K562 (cell line): Measurements from ENCODE around the gene PNLIPRP2. TPM values are rescaled to one million over a fixed set of nuclear protein-coding genes. Genes with fewer than 3 reads are reported as not detected.

ENCODE experiments used
- ATAC-seq: fragments of 200-7000 bp; cut with Tn5 transposase; 3 replicates; pipeline ENCODE4 v1.9.1; 2020; ENCODE audit warnings: moderate library complexity
- BruUV-seq: library from RNA; stranded (reverse); fragments of 400-500 nt; replicated peaks from 2 replicates; lab custom pipeline; 2021; lab: Mats Ljungman, UMichigan
- CTCF ChIA-PET: fragments of 300-600 bp; formaldehyde crosslinking; extraction: SDS; loops from one replicate; lab custom pipeline; 2021; ENCODE audit warnings: low intra/inter-chr PET ratio; lab: Yijun Ruan, JAX
- POLR2A ChIA-PET: fragments of 300-600, 350-650 bp; sonication (Branson Sonifier 250); formaldehyde crosslinking; extraction: SDS; loops from one replicate; lab custom pipeline; 2021; ENCODE audit warnings: antibody characterized with exemption, inconsistent platforms; lab: Yijun Ruan, JAX
- DNase-seq, 4 experiments: peaks; one replicate each; pipeline versions ENCODE4 v3.0.0 to v3.0.0-alpha.2; 2011 to 2018; ENCODE audit warnings: low spot score in 3 of 4, mixed read lengths in 3 of 4; ENCODE audit errors: extremely low read depth in 1 of 4
- FAIRE-seq: peaks from 2 replicates; lab custom pipeline; 2011; peaks lifted over from hg19 to GRCh38; lab: Jason Lieb, UNC
- H2AFZ ChIP-seq: 2 replicates; pipeline ENCODE4 v1.6.0; 2011; ENCODE audit warnings: low read depth, low read length, control low read depth, inconsistent platforms
- H3K27ac ChIP-seq: fragments of 200-600 bp; 3 replicates; pipeline ENCODE4 v1.8.0; 2011; ENCODE audit warnings: low read depth, mild to moderate bottlenecking, control low read depth, inconsistent platforms, low read length, moderate library complexity, mixed read lengths; ENCODE audit errors: extremely low read depth
- H3K27me3 ChIP-seq, 2 experiments: fragments of 300-600 bp in 1 of 2; 2 replicates in 1 of 2; 3 replicates in 1 of 2; pipeline versions ENCODE4 v1.6.0 to v1.8.0; 2011; ENCODE audit warnings: inconsistent platforms in 2 of 2, low read length in 2 of 2, mild to moderate bottlenecking in 1 of 2, mixed read lengths in 1 of 2, moderate library complexity in 1 of 2; ENCODE audit not compliant: control insufficient read depth in 2 of 2, insufficient read depth in 2 of 2
- H3K36me3 ChIP-seq: fragments of 300-600 bp; 3 replicates; pipeline ENCODE4 v1.8.0; 2011; ENCODE audit warnings: mild to moderate bottlenecking, low read length, inconsistent platforms; ENCODE audit not compliant: control insufficient read depth, insufficient read depth
- H3K4me1 ChIP-seq, 2 experiments: fragments of 200-600 bp in 1 of 2; replicated peaks in 1 of 2; 2 replicates in 1 of 2; 3 replicates in 1 of 2; pipeline versions ENCODE4 v1.5.1 to v1.8.0; 2011; ENCODE audit warnings: inconsistent platforms in 2 of 2, low read length in 2 of 2, mild to moderate bottlenecking in 1 of 2, mixed read lengths in 1 of 2, moderate library complexity in 1 of 2; ENCODE audit not compliant: control insufficient read depth in 2 of 2, insufficient read depth in 2 of 2
- H3K4me2 ChIP-seq: 2 replicates; pipeline ENCODE4 v1.6.1; 2011; ENCODE audit warnings: low read length, control low read depth, inconsistent platforms, mixed read lengths; ENCODE audit not compliant: insufficient read depth
- H3K4me3 ChIP-seq: fragments of 200-600 bp; sonication (generic), shearing (Covaris generic); 2 replicates; pipeline ENCODE4 v1.5.1; 2016; ENCODE audit warnings: control low read depth, inconsistent platforms
- H3K79me2 ChIP-seq: fragments of 200-600 bp; 3 replicates; pipeline ENCODE4 v1.8.0; 2011; ENCODE audit warnings: low read length, inconsistent platforms; ENCODE audit not compliant: control insufficient read depth, insufficient read depth
- H3K9ac ChIP-seq, 2 experiments: 2 replicates each; pipeline versions ENCODE4 v1.6.0 to v1.6.1; 2011; ENCODE audit warnings: low read depth in 2 of 2, low read length in 2 of 2, control low read depth in 1 of 2, inconsistent platforms in 1 of 2, mild to moderate bottlenecking in 1 of 2, mixed read lengths in 1 of 2; ENCODE audit not compliant: insufficient read depth in 1 of 2
- H3K9me1 ChIP-seq: one replicate; pipeline ENCODE4 v1.6.0; 2011; ENCODE audit warnings: inconsistent platforms, mild to moderate bottlenecking, low read length, moderate library complexity; ENCODE audit not compliant: control insufficient read depth, insufficient read depth
- H3K9me3 ChIP-seq: replicated peaks from 2 replicates; pipeline ENCODE4 v1.5.1; 2011; ENCODE audit warnings: low read depth, low read length, inconsistent platforms; ENCODE audit not compliant: control insufficient read depth, insufficient read depth
- H4K20me1 ChIP-seq: replicated peaks from 2 replicates; pipeline ENCODE4 v1.6.1; 2011; ENCODE audit warnings: low read length, inconsistent platforms, mixed read lengths; ENCODE audit not compliant: control insufficient read depth, insufficient read depth
- ADNP ChIP-seq: fragments of 200-800 bp; sonication (Bioruptor generic); IDR thresholded peaks from 2 replicates; pipeline ENCODE4 v1.6.1; 2016; ENCODE audit warnings: missing genetic modification characterization, missing compliant biosample characterization
- BCL6 ChIP-seq: fragments of 250-450 bp; sonication (Bioruptor Pico); IDR thresholded peaks from 2 replicates; pipeline ENCODE4 v1.4.0; 2020
- BRD9 ChIP-seq: fragments of 450-650 bp; IDR thresholded peaks from 2 replicates; pipeline ENCODE4 v1.6.1; 2018; ENCODE audit warnings: low read depth; ENCODE audit not compliant: partially characterized antibody
- CSDE1 ChIP-seq, 2 experiments: fragments of 450-650 bp; IDR thresholded peaks; 2 replicates each; pipeline ENCODE4 v1.6.1; 2016; ENCODE audit warnings: mild to moderate bottlenecking in 1 of 2
- NFE2L1 ChIP-seq: fragments of 450-650 bp; IDR thresholded peaks from 2 replicates; pipeline ENCODE4 v1.6.1; 2016; ENCODE audit warnings: missing genetic modification characterization, low read depth, mild to moderate bottlenecking, missing compliant biosample characterization, moderate library complexity, borderline replicate concordance
- NFIC ChIP-seq: fragments of 450-650 bp; IDR thresholded peaks from 2 replicates; pipeline ENCODE4 v1.6.1; 2017; ENCODE audit warnings: mild to moderate bottlenecking, inconsistent platforms
- PBX2 ChIP-seq, 2 experiments: IDR thresholded peaks in 1 of 2; conservative IDR thresholded peaks in 1 of 2; 2 replicates each; pipeline ENCODE4 v1.6.1; 2016; ENCODE audit warnings: low read depth in 2 of 2, mild to moderate bottlenecking in 1 of 2, missing compliant biosample characterization in 1 of 2, missing genetic modification characterization in 1 of 2, moderate library complexity in 1 of 2
- POLR2A ChIP-seq: fragments of 450-650 bp; conservative IDR thresholded peaks from 2 replicates; pipeline ENCODE4 v1.6.1; 2016
- POLR2H ChIP-seq: IDR thresholded peaks from 2 replicates; pipeline ENCODE4 v1.6.1; 2016; ENCODE audit warnings: missing genetic modification characterization, low read depth, mild to moderate bottlenecking, control low read depth, missing compliant biosample characterization, moderate library complexity
- SPI1 ChIP-seq: IDR thresholded peaks from 2 replicates; pipeline ENCODE4 v1.6.1; 2011; ENCODE audit warnings: low read depth, low read length, control low read depth, borderline replicate concordance
- ZFPM2 ChIP-seq: fragments of 250-450 bp; sonication (Bioruptor Pico); IDR thresholded peaks from 2 replicates; pipeline ENCODE4 v1.5.1; 2022; ENCODE audit warnings: mild to moderate bottlenecking
- WGBS: fragments of 100-300 bp; shearing (Covaris generic); methylation state at CpG from one replicate; pipeline ENCODE4 v1.1.6; 2016; ENCODE audit warnings: low coverage, mixed read lengths; ENCODE audit not compliant: insufficient coverage; ENCODE audit errors: missing lambda C conversion rate; 5-methylcytosine and 5-hydroxymethylcytosine counted together
- in situ Hi-C: fragments of 300-500 bp; cut with MboI; formaldehyde crosslinking; loops from 4 replicates; pipeline ENCODE4 v1.15.0; 2018; ENCODE audit warnings: inconsistent platforms, mixed read lengths
- intact Hi-C: fragments of 100-400 bp; cut with micrococcal nuclease; formaldehyde crosslinking; loops from 2 replicates; pipeline ENCODE4 v1.14.2; 2022
- polyA plus RNA-seq, 8 experiments: library from polyadenylated mRNA; depleted of rRNA in 4 of 8; stranded (reverse) in 5 of 8; unstranded in 3 of 8; fragments of >200 nt; fragmentation: Nextera tagmentation in 2 of 8; fragmentation: Illumina TruSeq in 1 of 8; extraction: Ambion mirVana in 2 of 8; extraction: Trizol in 1 of 8; gene quantifications; 2 replicates each; pipeline versions ENCODE4 v1.2.1 to v1.2.3, GENCODE V29; 2011 to 2014; ENCODE audit warnings: inconsistent platforms in 1 of 8, missing spikeins in 1 of 8
- total RNA-seq, 7 experiments: library from RNA; depleted of rRNA in 6 of 7; stranded (reverse); fragments of >200 nt in 6 of 7; fragmentation: Illumina TruSeq in 2 of 7; extraction: Trizol in 2 of 7; gene quantifications; 2 replicates each; pipeline versions ENCODE4 v1.2.1 to v1.2.3, GENCODE V29; 2011 to 2021; ENCODE audit warnings: low replicate concordance in 1 of 7
- TF ChIP-seq, protein P1 (sequence below): fragments of 250-450 bp; sonication (Bioruptor Pico); IDR thresholded peaks from 2 replicates; pipeline ENCODE4 v1.4.0; 2020
- TF ChIP-seq, protein P2 (sequence below): fragments of 450-650 bp; formaldehyde crosslinking; conservative IDR thresholded peaks from 2 replicates; pipeline ENCODE4 v1.4.0; 2022; ENCODE audit warnings: mild to moderate bottlenecking, missing genetic modification characterization

Gene PNLIPRP2
- total and polyA plus RNA-seq, 9 of the 15 experiments (the other 6 are each of a cell fraction or from before 2014, with no cell fraction given) = 0.38 TPM; not detected in 8

DNA sequence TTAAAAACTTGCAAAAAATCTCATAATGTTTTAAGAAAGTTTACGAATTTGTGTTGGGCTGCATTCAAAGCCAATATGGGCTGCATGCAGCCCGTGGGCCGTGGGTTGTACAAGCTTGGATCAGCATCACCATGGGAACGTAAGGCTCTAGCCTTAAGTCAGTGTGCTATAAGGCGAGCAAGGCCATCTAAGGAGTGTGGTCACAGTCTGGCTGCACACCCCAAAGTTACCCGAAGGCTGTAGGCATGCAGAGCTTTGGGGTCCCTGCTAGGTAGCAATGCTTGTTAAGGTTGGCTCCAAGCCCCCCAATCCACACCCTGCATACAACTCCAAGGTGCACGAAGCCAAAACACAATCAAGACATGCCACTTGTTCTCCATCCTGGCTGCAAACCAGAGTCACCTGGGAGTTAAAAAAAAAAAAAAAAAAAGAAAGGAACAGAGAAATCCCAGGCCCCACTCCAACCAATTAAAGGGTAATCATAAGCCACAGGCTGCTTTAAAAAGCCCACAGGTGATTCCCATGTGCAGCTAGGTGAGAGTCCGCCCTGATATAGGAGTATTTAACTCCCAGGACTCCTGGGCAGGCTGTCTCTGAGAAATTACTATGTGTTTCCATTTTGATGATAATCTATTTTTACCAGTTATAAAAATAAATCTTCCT, 8.5 kb upstream of the PNLIPRP2 start:
- no peaks in the 10 kb centered on the region for H3K79me2 ChIP-seq
- no peak overlapping the region for H2AFZ ChIP-seq
- no TSS peak for BruUV-seq
- H3K9ac ChIP-seq = no peak overlapping the region
- no peaks in the 10 kb centered on the region for H4K20me1 ChIP-seq
- peaks cover 0 to 7% of the 10 kb centered on the region in 2 experiments; a peak in 2 of 5 replicates for H3K4me1 ChIP-seq
- ATAC-seq = no peak
- no peak overlapping the region for H3K4me3 ChIP-seq
- ChIA-PET CTCF (no interaction called here), POLR2A (interaction anchor here (0.7 kb wide), 1 partner anchor 14 kb away, joined by 3 read pairs; no protein-coding TSS in a partner anchor)
- H3K4me2 ChIP-seq = no peak overlapping the region
- intact Hi-C loops (no loop called here), in situ Hi-C loops (no loop called here)
- no peak overlapping the region for H3K27ac ChIP-seq
- peaks cover 0 to 13% of the 10 kb centered on the region in 2 experiments; a peak in 2 of 5 replicates for H3K27me3 ChIP-seq
- FAIRE-seq = no peak
- H3K36me3 ChIP-seq = no peaks in the 10 kb centered on the region
- WGBS = 0% methylated on average over 8 of the region's 8 CpGs
- DNase-seq = no peak
- no peaks in the 10 kb centered on the region for H3K9me3 ChIP-seq
- no peaks in the 10 kb centered on the region for H3K9me1 ChIP-seq
- TF ChIP-seq PBX2 (CRISPR knock-in tag; IDR thresholded peaks at IDR 0.05; ENCODE audit: low read depth) = no peak
- TF ChIP-seq PBX2 (tag; conservative IDR thresholded peaks at IDR 0.05; ENCODE audit: low read depth) = no peak
- no peak for TF ChIP-seq BRD9
- no peak for TF ChIP-seq SPI1
- TF ChIP-seq, protein P1, sequence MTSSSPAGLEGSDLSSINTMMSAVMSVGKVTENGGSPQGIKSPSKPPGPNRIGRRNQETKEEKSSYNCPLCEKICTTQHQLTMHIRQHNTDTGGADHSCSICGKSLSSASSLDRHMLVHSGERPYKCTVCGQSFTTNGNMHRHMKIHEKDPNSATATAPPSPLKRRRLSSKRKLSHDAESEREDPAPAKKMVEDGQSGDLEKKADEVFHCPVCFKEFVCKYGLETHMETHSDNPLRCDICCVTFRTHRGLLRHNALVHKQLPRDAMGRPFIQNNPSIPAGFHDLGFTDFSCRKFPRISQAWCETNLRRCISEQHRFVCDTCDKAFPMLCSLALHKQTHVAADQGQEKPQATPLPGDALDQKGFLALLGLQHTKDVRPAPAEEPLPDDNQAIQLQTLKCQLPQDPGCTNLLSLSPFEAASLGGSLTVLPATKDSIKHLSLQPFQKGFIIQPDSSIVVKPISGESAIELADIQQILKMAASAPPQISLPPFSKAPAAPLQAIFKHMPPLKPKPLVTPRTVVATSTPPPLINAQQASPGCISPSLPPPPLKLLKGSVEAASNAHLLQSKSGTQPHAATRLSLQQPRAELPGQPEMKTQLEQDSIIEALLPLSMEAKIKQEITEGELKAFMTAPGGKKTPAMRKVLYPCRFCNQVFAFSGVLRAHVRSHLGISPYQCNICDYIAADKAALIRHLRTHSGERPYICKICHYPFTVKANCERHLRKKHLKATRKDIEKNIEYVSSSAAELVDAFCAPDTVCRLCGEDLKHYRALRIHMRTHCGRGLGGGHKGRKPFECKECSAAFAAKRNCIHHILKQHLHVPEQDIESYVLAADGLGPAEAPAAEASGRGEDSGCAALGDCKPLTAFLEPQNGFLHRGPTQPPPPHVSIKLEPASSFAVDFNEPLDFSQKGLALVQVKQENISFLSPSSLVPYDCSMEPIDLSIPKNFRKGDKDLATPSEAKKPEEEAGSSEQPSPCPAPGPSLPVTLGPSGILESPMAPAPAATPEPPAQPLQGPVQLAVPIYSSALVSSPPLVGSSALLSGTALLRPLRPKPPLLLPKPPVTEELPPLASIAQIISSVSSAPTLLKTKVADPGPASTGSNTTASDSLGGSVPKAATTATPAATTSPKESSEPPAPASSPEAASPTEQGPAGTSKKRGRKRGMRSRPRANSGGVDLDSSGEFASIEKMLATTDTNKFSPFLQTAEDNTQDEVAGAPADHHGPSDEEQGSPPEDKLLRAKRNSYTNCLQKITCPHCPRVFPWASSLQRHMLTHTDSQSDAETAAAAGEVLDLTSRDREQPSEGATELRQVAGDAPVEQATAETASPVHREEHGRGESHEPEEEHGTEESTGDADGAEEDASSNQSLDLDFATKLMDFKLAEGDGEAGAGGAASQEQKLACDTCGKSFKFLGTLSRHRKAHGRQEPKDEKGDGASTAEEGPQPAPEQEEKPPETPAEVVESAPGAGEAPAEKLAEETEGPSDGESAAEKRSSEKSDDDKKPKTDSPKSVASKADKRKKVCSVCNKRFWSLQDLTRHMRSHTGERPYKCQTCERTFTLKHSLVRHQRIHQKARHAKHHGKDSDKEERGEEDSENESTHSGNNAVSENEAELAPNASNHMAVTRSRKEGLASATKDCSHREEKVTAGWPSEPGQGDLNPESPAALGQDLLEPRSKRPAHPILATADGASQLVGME (CRISPR knock-in tag) = no peak
- TF ChIP-seq POLR2H = no peak
- no peak for TF ChIP-seq CSDE1 (IDR thresholded peaks at IDR 0.05)
- no peak for TF ChIP-seq ADNP
- TF ChIP-seq NFE2L1 = no peak
- TF ChIP-seq, protein P2, sequence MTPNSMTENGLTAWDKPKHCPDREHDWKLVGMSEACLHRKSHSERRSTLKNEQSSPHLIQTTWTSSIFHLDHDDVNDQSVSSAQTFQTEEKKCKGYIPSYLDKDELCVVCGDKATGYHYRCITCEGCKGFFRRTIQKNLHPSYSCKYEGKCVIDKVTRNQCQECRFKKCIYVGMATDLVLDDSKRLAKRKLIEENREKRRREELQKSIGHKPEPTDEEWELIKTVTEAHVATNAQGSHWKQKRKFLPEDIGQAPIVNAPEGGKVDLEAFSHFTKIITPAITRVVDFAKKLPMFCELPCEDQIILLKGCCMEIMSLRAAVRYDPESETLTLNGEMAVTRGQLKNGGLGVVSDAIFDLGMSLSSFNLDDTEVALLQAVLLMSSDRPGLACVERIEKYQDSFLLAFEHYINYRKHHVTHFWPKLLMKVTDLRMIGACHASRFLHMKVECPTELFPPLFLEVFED = no peak
- TF ChIP-seq POLR2A = no peak
- TF ChIP-seq BCL6 (CRISPR knock-in tag) = no peak
- no peak for TF ChIP-seq NFIC
- no peak for TF ChIP-seq ZFPM2 (CRISPR knock-in tag)
